SIG-M5 treated with dmso at 0.1 percent for 504 hours (cell line): ENCODE measurements around the gene CFLAR.
"Not testable (repeated sequence)": the region's sequence is repeated elsewhere in the genome, so short reads cannot be mapped to it uniquely, and the experiment has no call there.

Source experiments
- DNase-seq: peaks from one replicate; lab custom pipeline; 2025; ENCODE audit not compliant: unreplicated experiment; lab: John Stamatoyannopoulos, UW

CFLAR gene

DNA sequence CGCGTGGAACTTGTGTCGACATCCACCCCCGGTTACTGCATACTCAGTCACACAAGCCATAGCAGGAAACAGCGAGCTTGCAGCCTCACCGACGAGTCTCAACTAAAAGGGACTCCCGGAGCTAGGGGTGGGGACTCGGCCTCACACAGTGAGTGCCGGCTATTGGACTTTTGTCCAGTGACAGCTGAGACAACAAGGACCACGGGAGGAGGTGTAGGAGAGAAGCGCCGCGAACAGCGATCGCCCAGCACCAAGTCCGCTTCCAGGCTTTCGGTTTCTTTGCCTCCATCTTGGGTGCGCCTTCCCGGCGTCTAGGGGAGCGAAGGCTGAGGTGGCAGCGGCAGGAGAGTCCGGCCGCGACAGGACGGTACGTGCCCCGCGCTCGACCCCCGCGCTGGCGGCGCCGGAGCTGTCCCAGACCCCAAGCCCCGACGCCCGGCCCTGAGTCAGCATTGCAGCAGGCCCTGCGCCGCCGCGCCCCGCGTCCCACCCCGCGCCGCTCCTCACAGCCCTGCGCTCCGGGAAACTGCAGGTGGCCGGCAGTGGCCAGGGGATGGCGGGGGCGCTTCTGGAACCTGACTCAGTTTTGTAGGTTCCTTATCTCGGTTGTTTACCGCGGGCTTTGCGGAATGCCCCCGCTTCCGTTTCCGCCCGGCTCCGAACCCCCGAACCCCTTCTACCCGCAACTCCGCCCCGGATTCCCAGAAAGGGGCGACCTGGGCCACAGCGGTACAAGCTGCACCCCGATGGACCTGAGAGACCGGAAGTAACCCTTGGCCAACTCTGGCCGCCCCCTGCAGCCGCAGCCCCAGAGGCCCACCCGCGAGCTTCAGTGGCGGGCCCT lies at the start of gene CFLAR:
CFLAR (plus strand) TSS at position 50 of the 844 bp plus-strand sequence. CDS start 13,702 bp downstream, outside the sequence.
- peak; percentile 84 for DNase-seq

- DNase-seq, result peak; percentile 36
Observed at GRCh38 chr2:201070948-201071478, 45.0 kb upstream of the CFLAR start.

DNA sequence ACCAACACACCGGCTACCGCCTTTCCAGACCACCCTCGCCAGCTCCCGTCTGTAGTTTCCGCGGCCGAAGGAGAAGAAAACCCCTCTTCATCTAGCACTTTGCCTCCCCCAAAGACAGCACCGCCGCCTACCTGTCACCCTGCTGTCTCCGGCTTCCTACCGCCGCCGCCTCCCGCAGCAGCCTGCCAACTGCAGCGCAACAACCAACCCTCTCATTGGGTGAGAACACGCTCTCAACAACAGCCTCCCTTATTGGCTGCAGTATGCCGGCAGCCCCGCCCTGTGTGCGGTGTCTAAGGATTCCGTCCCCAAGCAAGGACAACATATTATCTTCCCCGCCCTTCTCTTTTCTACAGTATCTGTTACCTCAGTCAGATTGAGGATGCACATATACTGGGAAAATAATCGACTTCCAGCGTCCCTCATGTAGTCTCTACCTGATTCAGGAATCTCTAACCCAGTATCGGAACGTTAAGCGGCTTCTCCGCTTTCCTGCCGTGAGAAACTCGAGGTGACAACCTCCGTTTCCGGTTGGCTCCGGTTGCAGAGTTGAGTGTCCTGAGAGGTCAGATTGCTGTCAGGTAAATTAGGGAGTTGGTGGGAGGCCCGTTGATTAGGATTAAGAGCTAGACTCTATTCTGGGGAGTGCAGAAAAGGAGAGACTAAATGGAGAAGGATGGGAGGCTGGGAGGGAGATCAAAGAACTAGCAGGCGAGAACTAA lies 44.3 kb upstream of the CFLAR start, which contains the start of the genes HYCC2 and NDUFB3:
HYCC2 (minus strand) TSS at position 193 of the 722 bp plus-strand sequence. CDS start 47,662 bp downstream, outside the sequence.
NDUFB3 (plus strand) TSS at position 523 of the 722 bp plus-strand sequence. CDS start 6,882 bp downstream, outside the sequence.
- peak; percentile 95 for DNase-seq

GRCh38 chr2:201072201-201072530 lies 43.8 kb upstream of the CFLAR start:
- DNase-seq, result no peak

DNA sequence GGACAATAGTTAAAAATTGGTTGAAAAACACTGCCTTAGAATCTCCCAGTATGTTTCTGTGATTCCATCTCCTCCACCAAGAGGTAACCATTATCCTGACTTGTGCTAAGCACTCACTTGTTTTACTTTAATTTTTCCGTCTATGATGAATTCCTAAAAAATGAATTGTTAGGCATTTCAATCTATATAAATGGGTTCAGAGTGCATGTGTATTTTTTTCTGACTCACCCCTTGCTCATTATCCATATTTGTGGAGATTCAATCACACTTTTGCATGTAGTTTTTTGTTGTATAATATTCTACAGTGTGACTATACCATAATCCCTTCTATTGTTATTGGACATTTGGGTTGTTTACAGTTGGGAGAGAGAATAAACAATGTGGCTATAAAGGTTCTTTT lies 42.9 kb upstream of the CFLAR start:
- DNase-seq, result no peak

- DNase-seq, result no peak
Observed at GRCh38 chr2:201074996-201075395, 41.0 kb upstream of the CFLAR start.

DNA sequence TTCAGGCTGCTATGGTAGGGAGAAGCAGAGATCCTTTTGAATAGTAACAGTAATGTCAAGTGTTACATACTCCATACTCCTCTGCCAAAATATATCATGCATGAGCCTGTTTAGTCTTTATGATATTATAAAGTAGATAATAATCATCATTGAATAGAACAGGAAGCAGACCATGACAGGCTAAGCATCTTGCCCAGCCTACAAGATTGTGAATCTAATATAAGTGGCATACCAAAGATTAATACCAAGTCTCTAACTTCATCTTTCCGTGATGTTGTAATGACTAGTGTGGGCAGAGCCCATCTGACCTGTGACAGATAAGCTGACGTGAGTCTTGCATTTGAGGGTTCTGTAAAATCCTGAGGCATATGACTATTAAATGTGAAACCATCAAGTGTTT lies 31.1 kb upstream of the CFLAR start:
- no peak for DNase-seq

GRCh38 chr2:201090574-201090973 lies 25.4 kb upstream of the CFLAR start:
- DNase-seq, result no peak

- DNase-seq, result peak; percentile 69
Observed at GRCh38 chr2:201093573-201093972, 22.4 kb upstream of the CFLAR start.

DNA sequence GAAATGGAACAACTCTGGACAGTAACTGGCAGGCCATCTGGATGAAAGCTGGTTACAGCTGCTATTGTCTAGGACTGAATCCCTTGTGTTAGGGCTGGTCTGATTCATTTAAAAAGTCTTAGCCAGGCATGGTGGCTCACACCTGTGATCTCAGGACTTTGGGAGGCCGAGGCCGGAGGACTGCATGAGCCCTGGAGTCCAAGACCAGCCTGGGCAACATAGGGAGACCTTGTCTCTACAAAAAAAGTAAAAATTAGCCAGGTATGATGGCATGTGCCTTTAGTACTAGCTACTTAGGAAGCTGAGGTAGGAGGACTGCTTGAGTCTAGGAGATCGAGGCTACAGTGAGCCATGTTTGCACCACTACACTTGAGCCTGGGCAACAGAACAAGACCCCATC lies 15.5 kb upstream of the CFLAR start:
- DNase-seq, result no peak

DNA sequence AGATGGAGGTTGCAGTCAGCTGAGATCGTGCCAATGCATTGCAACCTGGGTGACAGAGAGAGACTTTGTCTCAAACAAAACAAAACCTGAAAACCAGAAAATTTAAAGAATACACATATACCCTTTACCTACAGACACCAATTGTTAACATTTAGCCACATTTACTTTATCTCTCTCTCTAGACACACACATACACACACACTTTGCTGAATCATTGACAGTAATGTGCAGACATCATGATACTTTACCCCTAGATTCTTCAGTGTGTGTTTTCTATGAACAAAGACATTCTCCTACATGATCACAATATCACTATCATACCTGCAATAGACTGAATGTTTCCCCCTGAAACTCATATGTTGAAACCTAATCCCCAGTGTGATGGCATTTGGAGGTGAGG lies 10.2 kb upstream of the CFLAR start:
- DNase-seq, result no peak

- DNase-seq, result no peak
Observed at GRCh38 chr2:201107624-201108023, 8.3 kb upstream of the CFLAR start.

GRCh38 chr2:201108341-201108740 lies 7.6 kb upstream of the CFLAR start:
- DNase-seq, result no peak

DNA sequence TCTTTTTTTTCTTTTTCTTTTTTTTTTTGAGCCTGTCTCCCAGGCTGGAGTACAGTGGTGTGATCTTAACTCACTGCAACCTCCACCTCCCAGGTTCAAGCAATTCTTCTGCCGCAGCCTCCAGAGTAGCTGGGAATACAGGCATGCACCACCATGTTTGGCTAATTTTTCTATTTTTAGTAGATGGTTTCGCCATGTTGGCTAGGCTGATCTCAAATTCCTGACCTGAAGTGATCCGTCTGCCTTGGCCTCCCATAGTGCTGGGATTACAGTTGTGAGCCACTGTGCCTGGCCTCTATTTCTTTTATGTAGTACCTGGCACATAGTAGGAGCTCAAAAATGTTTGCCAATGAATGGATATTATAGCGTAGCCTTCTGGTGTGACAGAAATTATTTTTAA lies 6.8 kb upstream of the CFLAR start:
- no peak for DNase-seq

- DNase-seq, result no peak
Observed at GRCh38 chr2:201110615-201111014, 5.3 kb upstream of the CFLAR start.

GRCh38 chr2:201111096-201111495 lies 4.9 kb upstream of the CFLAR start:
- no peak for DNase-seq

- no peak for DNase-seq
Observed at GRCh38 chr2:201114350-201114749, 1.6 kb upstream of the CFLAR start.

DNA sequence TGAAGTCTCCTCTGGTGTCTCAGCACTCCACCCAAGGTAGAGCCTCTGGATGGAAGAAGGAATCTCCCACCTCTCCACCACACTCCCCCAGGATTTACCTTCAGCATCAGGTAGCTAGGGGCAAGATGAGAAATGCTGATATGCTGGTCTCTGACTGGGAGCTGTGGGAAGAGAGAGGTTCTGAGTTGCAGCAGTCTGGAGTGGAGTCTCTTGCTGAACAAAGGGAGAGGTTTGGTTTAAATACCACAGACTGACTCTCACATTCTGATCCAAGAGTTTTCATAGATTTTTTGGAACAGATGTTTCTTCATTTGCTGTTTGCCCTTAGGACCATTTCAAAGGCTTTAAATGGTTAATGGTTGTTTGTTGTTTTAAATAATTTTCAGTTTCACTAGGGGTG lies 1.1 kb upstream of the CFLAR start:
- DNase-seq, result peak; percentile 18

DNA sequence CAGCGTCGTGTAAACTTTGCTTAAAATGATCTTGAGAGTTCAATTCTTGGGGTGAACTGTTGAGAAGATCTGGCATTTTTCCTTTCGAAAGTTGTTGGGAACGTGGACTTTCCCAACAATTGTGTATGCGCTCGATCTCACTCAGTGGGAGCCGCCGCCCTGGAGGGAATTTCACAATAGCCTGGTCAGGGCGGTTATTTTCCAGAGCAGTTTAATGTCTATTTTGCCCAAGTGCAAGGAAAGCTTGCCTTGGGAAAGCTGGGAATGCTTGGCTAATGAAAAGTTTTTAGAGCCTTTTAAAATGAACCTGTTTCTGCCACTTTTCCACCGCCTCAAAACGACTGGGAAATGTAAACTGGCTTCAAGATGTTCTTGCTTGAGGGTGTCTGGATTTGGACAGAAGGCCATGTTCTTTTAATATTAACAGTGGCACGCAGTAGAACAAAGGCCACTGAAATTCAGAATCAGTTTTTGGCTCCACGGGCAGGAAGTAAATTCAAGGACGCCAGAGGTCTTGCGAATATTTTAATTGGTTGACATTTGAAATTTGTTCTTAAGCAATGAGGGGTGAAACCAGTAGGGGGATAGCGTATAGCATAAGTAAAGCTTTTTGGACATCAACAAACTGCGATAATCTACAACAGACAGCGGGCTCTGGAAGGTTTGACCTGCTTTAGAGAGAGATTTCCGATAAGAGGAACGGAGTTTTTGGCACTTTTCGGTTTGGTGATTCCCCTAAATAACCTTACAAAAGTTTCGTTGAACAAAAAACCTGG lies 1.2 kb downstream of the CFLAR start:
- peak; percentile 87 for DNase-seq

- not testable (repeated sequence) for DNase-seq
Observed at GRCh38 chr2:201117735-201118094, 1.8 kb downstream of the CFLAR start.
